ENCODE measurements around the gene NOD1. TPM values are rescaled to one million over a fixed set of nuclear protein-coding genes. Genes with fewer than 3 reads are reported as not detected.

The NOD1 gene, protein sequence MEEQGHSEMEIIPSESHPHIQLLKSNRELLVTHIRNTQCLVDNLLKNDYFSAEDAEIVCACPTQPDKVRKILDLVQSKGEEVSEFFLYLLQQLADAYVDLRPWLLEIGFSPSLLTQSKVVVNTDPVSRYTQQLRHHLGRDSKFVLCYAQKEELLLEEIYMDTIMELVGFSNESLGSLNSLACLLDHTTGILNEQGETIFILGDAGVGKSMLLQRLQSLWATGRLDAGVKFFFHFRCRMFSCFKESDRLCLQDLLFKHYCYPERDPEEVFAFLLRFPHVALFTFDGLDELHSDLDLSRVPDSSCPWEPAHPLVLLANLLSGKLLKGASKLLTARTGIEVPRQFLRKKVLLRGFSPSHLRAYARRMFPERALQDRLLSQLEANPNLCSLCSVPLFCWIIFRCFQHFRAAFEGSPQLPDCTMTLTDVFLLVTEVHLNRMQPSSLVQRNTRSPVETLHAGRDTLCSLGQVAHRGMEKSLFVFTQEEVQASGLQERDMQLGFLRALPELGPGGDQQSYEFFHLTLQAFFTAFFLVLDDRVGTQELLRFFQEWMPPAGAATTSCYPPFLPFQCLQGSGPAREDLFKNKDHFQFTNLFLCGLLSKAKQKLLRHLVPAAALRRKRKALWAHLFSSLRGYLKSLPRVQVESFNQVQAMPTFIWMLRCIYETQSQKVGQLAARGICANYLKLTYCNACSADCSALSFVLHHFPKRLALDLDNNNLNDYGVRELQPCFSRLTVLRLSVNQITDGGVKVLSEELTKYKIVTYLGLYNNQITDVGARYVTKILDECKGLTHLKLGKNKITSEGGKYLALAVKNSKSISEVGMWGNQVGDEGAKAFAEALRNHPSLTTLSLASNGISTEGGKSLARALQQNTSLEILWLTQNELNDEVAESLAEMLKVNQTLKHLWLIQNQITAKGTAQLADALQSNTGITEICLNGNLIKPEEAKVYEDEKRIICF
- total RNA-seq: 10 to 100 TPM; 14.7 to 16.1 TPM

DNA sequence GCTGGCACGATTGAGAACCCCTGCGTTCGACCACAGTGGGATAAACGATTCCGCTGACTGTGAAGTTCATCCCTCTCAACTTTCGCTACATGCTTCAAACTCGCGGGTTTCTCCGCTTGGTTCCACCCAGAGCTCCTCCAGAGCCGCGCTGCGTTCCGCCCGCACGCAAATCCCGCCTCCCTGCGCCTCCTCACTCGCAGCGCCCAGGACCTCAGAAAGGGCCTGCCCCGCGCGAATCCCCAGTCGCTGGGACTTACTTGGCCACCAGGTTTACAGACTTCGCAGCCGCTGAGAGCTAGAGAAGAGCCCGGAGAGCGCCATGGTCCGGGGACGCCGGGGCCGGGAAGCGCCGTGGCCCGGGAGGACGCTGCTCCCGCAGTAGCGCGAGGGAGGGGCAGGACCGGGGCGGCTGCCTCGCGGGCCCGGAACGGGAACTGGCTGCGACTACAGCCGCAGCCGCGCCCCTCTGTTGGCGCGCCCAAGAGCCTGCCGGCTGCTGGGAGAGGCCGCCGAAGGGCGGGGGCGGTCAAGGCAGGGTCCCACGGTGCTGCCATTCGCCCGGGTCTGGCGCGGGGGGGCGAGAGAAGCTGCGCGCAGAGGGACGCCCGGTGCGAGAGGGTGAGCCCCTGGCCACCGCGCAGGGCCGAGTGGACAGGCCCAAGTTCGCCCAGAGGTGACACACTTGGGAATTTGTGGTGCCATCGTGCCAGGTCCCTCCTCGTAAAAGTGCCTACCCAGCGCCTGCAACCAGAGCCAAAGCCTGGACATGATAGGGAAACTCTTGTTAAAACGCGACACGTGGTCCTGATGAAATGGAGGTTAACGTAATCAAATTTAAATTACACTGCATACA is at the start of gene NOD1:
Gene NOD1 (minus strand): TSS at position 436 of the 853 bp plus-strand sequence. CDS start 21,863 bp downstream, outside the sequence.

GRCh38 chr7:30504301-30505173 is 26.0 kb upstream of the NOD1 start, which contains the start of gene GGCT:
Gene GGCT (minus strand): TSS chr7:30504829. CDS start chr7:30504709, 120 bp downstream.

Other genes with a start within 250 kb of the NOD1 start
- 10 to 100 TPM; 15.5 to 16.3 TPM for gene ZNRF2, start 194.2 kb downstream of the NOD1 start, total RNA-seq
- 10 to 100 TPM; 32.7 to 34.2 TPM for gene GGCT, start 26.0 kb upstream of the NOD1 start, total RNA-seq
- gene GARS1, start 116.1 kb upstream of the NOD1 start, total RNA-seq: 100 to 1,000 TPM; 125 to 133 TPM
- gene CRHR2, start 203.7 kb upstream of the NOD1 start, total RNA-seq: not detected